Bronchus fibroblast of lung (primary cell): ENCODE measurements around the gene RASGRP1. TPM values are rescaled to one million over a fixed set of nuclear protein-coding genes. Genes with fewer than 3 reads are reported as not detected.

Experiments used
- total RNA-seq: library from RNA; depleted of rRNA; stranded (reverse); fragments of >200 nt; gene quantifications from 2 replicates; pipeline ENCODE4 v1.2.3, GENCODE V29; 2015

RASGRP1 gene
- total RNA-seq = not detected in 2 replicates

GRCh38 chr15:38564557-38565286, at the start of gene RASGRP1:
TSS of gene RASGRP1 (minus strand) at chr15:38564814. CDS start at chr15:38564628, 186 bp downstream.

GRCh38 chr15:38453971-38454695, 110.5 kb downstream of the RASGRP1 start, which contains the start of gene FAM98B:
TSS of gene FAM98B (plus strand) at chr15:38454127. CDS start at chr15:38454162, 35 bp downstream.

Other genes with a start within 250 kb of the RASGRP1 start
- 3.3 and 5.5 TPM in 2 replicates for gene FAM98B, start 110.7 kb downstream of the RASGRP1 start, total RNA-seq